COLO668 (cell line): Measurements from ENCODE around the gene SFSWAP.
A peak's percentile ranks its signal among the peaks of the same experiment; 100 is the strongest.
"Not testable (repeated sequence)": the region's sequence is repeated elsewhere in the genome, so short reads cannot be mapped to it uniquely, and the experiment has no call there.

Experiments used
- DNase-seq: peaks from one replicate; lab custom pipeline; 2025; ENCODE audit not compliant: unreplicated experiment; lab: John Stamatoyannopoulos, UW

The SFSWAP gene

DNA sequence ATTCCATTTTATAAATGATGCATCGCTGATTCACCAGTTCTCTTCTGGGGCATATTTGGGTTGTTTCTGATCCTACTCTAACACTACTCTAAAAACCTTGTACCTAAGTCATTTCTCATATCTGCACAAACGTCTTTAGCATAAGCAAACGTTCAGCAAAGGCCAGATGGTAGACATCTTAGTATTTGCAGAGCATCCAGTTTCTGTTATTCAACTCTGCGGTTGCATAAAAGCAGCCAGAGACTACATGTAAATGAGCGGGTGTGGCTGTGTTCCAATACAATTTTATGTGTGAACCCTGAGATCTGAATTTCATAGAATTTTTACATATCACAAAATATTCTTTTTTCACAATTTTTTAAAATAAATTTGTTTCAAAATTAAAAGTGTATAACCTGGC, 94.5 kb downstream of the SFSWAP start:
- no peak for DNase-seq

DNA sequence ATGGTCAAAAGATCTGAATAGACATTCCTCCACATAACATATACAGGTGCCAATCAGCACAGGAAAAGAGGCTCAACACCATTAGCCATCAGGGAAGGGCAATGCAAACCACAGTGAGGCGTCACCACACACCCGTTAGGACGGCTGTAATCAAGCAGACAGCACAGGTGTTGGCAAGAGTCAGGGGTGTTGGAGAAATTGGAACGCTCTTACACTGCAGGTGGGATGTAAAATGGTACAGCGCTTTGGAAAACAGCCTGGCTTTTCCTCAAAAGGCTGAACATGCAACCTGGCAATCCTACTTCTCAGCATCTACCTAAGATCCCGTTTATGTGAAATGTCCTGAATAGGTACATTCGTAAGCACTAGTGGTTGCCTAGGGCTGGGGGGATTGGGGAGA, 95.8 kb downstream of the SFSWAP start:
- DNase-seq: no peak

DNA sequence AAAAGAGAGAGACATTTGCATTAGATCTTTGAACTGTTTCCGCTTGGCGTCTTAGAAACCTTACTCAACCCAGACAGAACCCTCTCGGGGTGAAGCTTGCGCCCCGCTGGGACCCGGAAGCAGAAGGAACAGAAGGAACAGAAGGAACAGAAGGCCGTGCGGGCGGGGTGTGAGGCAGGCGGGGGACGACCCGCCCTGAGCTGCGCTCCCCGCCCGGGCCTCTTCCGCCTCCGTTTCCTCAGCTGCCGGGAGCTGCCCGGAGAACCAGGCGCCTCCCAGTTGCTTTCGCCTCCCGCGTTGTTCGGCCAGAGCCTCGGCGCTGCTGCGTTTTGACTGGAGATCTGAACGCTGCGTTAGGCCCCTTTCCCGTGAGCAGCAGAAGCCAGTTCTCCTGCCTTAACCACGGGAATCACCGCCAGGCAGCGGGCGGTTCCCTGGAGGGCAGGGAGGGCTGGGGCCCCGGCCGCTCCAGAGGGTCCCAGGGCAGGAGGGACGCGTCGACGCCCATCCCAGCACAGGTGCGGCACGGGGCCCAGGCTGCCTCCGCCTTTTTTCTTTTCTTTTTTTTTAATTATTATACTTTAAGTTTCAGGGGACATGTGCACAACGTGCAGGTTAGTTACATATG, 98.0 kb downstream of the SFSWAP start:
- peak; percentile 60 for DNase-seq

GRCh38 chr12:131809476-131810254, 98.8 kb downstream of the SFSWAP start:
- not testable (repeated sequence) for DNase-seq

DNA sequence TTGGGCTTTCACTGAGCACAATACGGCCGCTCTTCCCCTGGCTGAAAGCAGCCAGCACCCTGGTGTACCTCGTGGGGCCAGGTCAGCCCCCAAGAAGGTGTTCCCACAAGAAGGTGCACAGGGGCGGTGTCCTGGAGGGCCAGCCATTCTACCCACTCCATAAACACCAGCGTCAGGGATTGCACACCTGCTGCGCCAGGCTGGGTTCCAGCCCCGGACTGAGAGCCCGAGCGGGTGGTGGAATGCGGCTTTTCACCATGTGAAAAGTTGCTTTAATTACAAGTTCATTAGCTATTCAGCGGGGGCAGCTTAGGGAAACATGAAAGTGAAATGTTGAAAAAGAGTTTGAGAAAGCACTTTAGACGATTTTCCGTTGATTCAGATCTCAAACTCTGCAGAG, 99.8 kb downstream of the SFSWAP start:
- no peak for DNase-seq

- DNase-seq: no peak
Measured at GRCh38 chr12:131815131-131815530, 104.2 kb downstream of the SFSWAP start.

GRCh38 chr12:131816495-131816894, 105.6 kb downstream of the SFSWAP start:
- DNase-seq: no peak

DNA sequence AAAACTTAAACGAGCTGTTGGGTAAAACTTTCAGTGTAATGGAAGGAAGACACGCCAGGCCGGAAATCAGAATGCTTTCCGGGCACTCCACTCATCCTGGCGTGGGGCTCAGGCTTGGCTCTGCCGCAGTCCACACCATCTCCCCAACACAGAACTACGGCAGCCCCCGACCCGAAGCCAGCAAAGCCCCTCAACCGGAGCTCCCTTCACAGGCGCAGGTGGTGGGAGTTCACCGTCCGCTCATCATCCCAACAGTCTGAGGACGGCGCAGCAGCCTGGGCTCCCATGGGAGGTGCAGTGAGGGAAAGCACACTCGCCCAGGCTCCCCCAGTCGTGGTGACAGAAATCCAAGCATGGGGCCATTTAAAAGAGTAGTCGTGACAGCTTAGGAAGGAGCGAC, 106.4 kb downstream of the SFSWAP start:
- no peak for DNase-seq

DNA sequence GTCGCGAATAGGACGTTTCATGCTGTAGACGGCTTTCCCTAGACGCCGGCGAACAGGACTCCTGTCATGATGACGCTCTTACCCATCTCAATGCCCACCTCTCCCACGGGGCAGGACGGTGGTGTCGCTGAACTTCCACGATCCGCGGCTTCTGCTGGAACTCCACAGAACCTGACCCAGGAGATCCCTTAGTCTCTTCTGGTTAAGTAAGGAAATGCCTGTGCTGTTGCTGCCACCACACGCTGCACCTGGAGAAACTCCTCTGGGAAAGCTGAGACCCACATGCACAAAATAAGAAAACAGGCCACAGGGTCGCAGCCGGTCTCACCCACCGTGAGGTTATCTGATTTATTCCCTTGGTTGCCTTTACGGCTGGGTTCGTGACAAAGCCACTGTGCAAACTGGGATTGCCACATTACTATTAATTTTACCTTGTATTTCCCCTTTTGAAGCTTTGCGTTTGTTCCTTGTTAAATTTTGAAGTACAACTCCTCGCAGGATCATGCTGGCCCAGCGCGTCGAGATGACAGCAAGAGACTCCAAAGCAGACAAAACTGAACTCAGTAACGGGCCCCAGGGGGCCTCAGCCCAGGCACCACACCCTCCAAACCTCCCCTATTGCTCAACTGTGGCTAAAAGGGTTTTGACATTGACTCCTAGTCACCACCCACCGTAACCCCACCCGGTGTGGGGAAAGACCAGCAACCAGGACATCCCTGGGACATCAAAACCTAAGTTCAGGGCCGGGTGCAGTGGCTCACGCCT, 108.1 kb downstream of the SFSWAP start:
- no peak for DNase-seq

GRCh38 chr12:131824450-131824849, 113.6 kb downstream of the SFSWAP start:
- DNase-seq: no peak

GRCh38 chr12:131825146-131825892, 114.4 kb downstream of the SFSWAP start:
- DNase-seq: no peak

DNA sequence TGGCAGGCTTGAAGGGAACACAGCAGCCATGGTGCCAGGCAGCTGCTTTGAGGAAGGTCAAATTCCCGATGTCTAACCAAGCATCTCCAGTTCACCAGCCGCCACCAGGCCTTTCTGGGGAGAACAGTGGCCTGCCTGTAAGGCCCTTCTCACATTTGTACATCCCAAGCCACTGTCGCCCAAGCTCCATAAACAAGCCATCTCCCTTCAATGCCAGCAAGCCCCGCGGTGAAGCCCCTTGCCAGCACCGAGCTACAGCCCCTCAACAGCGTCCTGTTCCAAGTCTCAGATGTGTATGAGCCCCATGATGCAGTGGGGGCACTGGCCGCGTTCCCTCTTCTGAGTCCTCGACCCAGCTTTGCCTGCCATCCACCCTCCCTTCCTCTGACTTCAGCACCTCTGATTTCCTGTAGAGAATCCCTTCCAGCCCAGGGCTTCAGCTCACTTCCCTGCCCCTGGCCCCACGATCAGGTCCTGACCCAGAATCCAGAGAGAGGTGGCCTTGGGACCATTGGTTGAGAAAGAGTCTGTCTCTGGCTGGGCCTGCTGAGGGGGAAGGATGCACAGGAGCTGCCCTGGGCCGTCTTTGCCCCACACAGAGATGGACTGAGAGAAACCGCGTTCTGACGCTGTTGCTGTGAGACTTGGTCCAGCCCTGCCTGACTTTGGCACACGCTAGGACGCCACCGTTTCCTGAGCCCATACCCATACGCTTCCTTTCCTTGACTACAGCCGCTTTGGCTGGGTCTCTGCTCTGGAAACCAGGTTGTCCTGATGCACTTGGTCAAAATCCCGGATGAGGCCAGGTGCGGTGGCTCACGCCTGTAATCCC, 115.4 kb downstream of the SFSWAP start:
- DNase-seq: no peak

DNA sequence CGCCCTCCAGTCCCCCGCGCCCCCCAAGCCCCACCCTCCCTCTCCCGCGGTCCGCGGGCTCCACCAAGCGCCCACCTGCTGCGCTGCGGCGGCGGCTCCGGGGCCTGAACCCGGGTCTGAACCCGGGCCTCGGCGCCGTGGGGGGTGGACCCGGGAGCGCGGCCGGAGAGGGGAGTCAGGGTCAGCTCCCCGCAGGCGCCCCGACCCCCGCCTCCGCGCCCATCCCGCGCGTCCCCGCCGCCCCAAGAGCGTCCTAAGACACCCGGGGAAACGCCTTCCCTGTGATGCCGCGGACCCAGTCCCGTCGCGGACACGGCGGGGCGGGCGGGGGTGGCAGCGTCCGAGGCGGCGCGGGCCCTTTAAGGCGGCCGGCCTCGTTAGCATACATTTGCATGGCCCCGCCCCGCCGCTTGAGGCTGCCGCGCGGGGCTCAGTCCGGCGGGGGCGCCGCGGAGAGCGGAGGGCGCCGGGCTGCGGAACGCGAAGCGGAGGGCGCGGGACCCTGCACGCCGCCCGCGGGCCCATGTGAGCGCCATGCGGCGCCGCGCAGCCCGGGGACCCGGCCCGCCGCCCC, 117.2 kb downstream of the SFSWAP start, which contains the start of gene MMP17:
Gene MMP17 (plus strand): TSS at position 433 of the 574 bp plus-strand sequence. CDS start 102 bp downstream, at position 535.
- DNase-seq: peak; percentile 37

GRCh38 chr12:131828671-131829355, 117.9 kb downstream of the SFSWAP start:
- DNase-seq: peak; percentile 27

DNA sequence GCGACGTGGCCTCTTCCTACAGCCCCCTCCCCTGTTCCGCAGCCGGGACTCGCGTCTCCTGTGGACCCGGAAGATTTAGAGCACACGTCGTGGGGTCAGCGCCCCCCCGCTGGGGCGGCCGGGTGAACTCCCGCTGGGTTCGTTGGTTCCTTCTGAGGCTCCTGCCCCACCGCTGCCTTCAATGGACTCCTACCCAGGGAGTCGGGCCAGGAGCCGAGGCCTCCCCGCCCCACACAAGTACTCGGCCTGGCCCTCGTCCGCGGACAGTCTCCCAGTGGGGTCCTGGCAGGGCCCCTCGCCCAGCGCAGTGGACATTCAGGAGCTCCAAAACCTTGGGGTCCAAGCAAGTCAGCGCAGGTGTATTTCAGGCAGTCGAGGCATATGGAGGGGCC, 118.5 kb downstream of the SFSWAP start:
- DNase-seq: no peak

- DNase-seq: no peak
Measured at GRCh38 chr12:131829791-131830334, 119.0 kb downstream of the SFSWAP start.

DNA sequence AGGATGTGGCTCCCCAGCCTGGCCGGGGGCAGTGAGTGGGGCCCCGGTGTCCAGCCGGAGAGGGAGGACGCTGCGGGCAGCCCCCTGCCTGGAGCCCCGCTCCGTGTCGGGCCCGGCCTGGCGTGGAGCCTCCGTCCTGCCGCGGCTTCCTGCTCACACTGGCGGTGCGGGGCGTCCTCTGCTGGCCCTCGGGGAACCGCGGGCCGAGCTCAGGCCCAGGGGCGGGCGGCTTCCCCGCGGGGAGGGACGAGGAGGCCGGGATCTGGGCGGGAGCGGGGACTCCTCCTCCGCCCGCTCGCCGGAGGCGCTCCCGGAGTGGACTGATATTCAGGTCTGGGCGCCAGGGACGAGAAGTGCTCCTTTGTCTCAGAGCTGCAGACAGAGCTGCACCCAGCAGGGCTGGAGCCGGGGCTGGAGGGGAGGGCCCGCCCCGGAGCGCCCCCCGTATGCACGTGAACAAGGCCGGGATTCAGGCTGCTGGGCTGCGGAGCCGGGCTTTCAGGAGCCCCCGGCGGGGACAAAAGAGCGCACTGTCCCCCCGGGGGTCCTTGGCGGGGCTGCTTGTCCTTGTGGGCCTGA, 119.5 kb downstream of the SFSWAP start:
- peak; percentile 66 for DNase-seq

GRCh38 chr12:131830914-131831571, 120.2 kb downstream of the SFSWAP start:
- DNase-seq: peak; percentile 59
